Mucosa of descending colon (tissue), 3 donors: ENCODE data around the gene PLAA. TPM values are rescaled to one million over a fixed set of nuclear protein-coding genes. Genes with fewer than 3 reads are reported as not detected.

Experiments used
- ATAC-seq: fragments of 200-7000 bp; cut with Tn5 transposase; one replicate; pipeline ENCODE4 v1.9.1; 2020; ENCODE audit warnings: mild to moderate bottlenecking, moderate library complexity
- DNase-seq, 3 donors: peaks; one replicate each; pipeline ENCODE4 v3.0.0-alpha.2; 2020
- H3K36me3 ChIP-seq: fragments of 200-600 bp; one replicate; pipeline ENCODE4 v1.8.0; 2021; ENCODE audit warnings: low read depth, mild to moderate bottlenecking
- H3K4me1 ChIP-seq: fragments of 200-600 bp; one replicate; pipeline ENCODE4 v1.8.0; 2021; ENCODE audit warnings: low read depth, mild to moderate bottlenecking
- H3K4me3 ChIP-seq: fragments of 200-600 bp; one replicate; pipeline ENCODE4 v1.8.0; 2021; ENCODE audit warnings: mild to moderate bottlenecking
- H3K9me3 ChIP-seq: fragments of 200-600 bp; one replicate; pipeline ENCODE4 v1.8.0; 2021; ENCODE audit warnings: mild to moderate bottlenecking
- intact Hi-C, 2 donors: fragments of 100-400 bp; cut with DNase I in 1 of 2; cut with micrococcal nuclease in 1 of 2; formaldehyde crosslinking; loops; one replicate each; pipeline versions ENCODE4 v1.11.0 to v1.11.1; 2022; cut with DNase I, micrococcal nuclease
- total RNA-seq, 3 donors: library from RNA; stranded (reverse); fragmentation: NEBNext Ultra II Directional in 2 of 3; extraction: Animal tissue kit (Norgen Biotek cat#: 25700) in 2 of 3; gene quantifications; one replicate each; pipeline versions ENCODE4 v1.2.1 to v1.2.4, GENCODE V29; 2021 to 2023
- TF ChIP-seq, protein P1 (sequence below): fragments of 200-600 bp; IDR thresholded peaks from one replicate; pipeline ENCODE4 v1.8.0; 2022; ENCODE audit warnings: antibody characterized with exemption, mild to moderate bottlenecking
- donor health status: DM: no; HTN: no; CAD: no; lungs with moderate emphysema.
- donor health status: DM: no; HTN: no; CAD: no.
- donor health status: DM: no; HTN: yes; CAD: no.

Gene PLAA
- total RNA-seq, 3 donors from 2014 or later, result 24.8 to 28.4 (median 27.8) TPM

DNA sequence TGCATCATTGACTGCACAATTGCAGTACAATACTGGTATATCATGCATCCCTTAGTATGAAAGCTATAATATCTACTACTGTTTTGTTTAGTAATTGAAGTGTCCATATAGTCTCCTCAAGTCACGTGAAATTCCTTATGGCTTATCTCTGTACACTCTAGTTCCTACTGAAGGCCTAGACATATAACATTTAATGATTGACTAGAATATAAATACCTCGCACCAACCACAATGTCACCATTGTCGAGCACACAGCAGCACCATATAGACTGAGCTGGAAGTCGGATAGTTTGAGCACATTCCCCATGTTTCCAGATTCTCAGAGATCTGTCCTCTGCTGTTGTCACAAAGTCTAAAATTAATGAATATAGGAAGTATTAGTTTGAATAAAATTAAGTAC is 21.4 kb downstream of the PLAA start:
- intact Hi-C loops, result no loop called here
- Histone ChIP-seq H3K36me3 (no peaks in the 10 kb centered on the region), H3K4me3 (no peak overlapping the region), H3K9me3 (no peaks in the 10 kb centered on the region), H3K4me1 (no peaks in the 10 kb centered on the region)
- TF ChIP-seq, protein P1, sequence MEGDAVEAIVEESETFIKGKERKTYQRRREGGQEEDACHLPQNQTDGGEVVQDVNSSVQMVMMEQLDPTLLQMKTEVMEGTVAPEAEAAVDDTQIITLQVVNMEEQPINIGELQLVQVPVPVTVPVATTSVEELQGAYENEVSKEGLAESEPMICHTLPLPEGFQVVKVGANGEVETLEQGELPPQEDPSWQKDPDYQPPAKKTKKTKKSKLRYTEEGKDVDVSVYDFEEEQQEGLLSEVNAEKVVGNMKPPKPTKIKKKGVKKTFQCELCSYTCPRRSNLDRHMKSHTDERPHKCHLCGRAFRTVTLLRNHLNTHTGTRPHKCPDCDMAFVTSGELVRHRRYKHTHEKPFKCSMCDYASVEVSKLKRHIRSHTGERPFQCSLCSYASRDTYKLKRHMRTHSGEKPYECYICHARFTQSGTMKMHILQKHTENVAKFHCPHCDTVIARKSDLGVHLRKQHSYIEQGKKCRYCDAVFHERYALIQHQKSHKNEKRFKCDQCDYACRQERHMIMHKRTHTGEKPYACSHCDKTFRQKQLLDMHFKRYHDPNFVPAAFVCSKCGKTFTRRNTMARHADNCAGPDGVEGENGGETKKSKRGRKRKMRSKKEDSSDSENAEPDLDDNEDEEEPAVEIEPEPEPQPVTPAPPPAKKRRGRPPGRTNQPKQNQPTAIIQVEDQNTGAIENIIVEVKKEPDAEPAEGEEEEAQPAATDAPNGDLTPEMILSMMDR, result no peak
- ATAC-seq (peak; percentile 97), DNase-seq (peak in 1 of 3 donors; percentile 8)

DNA sequence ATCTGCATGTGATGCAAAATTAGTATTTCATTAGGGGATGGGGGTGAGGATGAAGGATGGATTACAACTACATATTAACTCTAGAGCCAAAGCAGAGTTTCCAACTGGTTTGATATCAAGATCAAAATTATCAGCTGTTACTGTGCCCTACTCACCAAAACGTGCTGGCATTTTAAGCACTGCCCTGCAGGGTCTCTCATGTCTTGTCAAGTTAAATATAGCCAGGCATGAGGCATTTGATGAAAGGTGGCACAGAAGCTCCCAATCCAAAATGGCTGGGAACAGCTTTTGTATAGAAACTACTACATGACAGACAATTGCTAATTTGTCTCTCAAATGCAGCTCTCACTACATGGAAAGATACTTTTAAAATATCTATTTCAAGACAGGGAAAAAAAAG is 27.3 kb downstream of the PLAA start:
- TF ChIP-seq, protein P1, result no peak
- no peak for ATAC-seq
- intact Hi-C loops, result no loop called here
- no peaks in the 10 kb centered on the region for H3K4me1 ChIP-seq
- H3K36me3 ChIP-seq, result peaks cover 10% of the 10 kb centered on the region
- no peaks in the 10 kb centered on the region for H3K9me3 ChIP-seq
- DNase-seq, result no peak
- no peak overlapping the region for H3K4me3 ChIP-seq

DNA sequence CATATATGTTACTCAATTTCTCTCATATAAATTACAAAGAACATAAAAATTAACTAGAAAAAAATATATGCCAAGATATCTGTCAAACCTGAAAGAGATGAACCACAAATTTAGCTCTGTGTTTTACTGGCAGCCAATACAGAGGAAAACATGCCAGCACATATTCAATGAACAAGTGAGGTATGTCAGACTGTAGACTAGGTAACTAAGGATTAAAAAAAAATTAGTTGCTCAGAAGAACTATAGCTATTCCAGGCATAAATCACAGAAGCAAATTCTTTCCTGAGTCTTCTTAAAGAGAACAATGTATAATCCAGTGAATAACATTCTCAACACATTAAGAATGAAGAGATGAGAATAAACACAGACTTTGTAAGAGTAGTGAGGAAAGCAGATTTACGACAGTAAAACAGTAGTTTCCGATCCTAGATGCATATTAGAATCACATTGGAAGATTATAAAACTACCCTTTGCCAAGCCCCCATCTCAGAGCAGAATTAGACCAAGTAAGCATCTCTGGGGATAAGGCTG is 33.8 kb downstream of the PLAA start:
- no peak overlapping the region for H3K4me3 ChIP-seq
- no peaks in the 10 kb centered on the region for H3K4me1 ChIP-seq
- H3K36me3 ChIP-seq, result no peaks in the 10 kb centered on the region
- H3K9me3 ChIP-seq, result no peaks in the 10 kb centered on the region
- intact Hi-C loops, result no loop called here
- TF ChIP-seq, protein P1, result no peak
- ATAC-seq (no peak), DNase-seq (no peak)

DNA sequence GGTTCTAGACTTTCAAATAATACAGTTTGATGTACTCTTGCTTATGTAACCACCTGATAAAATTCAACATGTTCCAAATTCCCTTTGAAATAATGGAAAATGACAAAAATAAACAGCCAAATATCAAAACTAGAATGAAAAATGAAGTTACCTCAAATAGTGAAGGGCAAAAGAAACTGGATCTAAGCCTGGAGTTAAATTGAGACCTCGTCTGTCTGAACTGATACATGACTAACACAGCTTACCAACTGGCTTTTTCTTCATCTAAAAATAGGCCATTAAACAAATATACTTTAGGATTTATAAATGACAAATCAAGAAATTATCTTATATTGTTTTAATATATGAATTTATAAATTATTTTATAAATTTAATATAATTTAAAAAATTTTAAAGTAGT is 42.4 kb downstream of the PLAA start:
- no peaks in the 10 kb centered on the region for H3K9me3 ChIP-seq
- TF ChIP-seq, protein P1, result no peak
- intact Hi-C loops, result no loop called here
- DNase-seq (no peak), ATAC-seq (no peak)
- no peak overlapping the region for H3K4me3 ChIP-seq
- H3K4me1 ChIP-seq, result no peaks in the 10 kb centered on the region
- H3K36me3 ChIP-seq, result peaks cover 5% of the 10 kb centered on the region

DNA sequence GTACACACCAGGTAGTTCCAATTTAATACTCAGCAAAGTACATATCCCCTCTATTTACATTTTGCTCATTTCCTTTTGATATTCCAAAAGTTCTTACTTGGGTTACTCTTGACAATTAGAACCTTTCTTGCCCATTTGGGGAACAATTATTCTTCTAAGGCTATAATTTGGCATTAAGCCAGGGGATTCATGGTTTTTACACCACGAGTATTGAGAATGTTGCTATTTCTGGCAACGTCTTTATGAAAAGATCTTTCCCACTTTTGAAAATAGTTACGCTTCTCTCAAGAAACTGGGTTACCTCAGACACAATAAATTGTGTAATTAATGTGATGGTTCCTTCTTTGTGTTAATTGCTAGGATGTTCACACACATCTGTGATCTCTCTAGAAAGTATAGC is 43.0 kb downstream of the PLAA start:
- TF ChIP-seq, protein P1, result no peak
- H3K9me3 ChIP-seq, result no peaks in the 10 kb centered on the region
- H3K4me3 ChIP-seq, result no peak overlapping the region
- H3K36me3 ChIP-seq, result peaks cover 5% of the 10 kb centered on the region
- ATAC-seq, result no peak
- DNase-seq, result no peak
- H3K4me1 ChIP-seq, result no peaks in the 10 kb centered on the region
- intact Hi-C loops, result no loop called here
